GM19467 (cell line): ENCODE results near the gene KCNC4.

Experiments
- ATAC-seq: cut with Tn5 transposase; IDR thresholded peaks from one replicate; pipeline ENCODE4 v1.9.1; 2021; ENCODE audit warnings: mild to moderate bottlenecking, moderate library complexity; ENCODE audit not compliant: unreplicated experiment

KCNC4 gene

DNA sequence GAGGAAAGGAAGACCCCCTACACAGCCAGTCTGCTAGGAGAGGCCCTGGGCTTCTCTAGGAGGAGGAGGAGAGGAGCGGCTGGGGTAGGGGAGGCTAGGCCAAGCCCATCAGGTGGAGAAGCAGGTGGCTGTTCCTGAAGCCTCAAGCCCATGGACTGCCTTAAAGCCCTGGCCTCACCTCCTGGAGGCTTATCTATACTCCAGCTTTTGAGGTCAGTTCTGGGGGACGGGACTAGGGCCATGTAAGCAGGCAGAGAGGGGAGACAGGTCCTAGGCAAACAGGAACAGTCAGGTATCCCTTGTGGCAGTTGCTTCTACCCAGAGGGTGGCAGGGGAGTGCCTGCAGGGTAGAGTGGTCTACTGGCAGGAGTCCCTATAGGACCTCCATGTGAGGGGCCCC lies 40.6 kb downstream of the KCNC4 start:
- ATAC-seq = no peak

DNA sequence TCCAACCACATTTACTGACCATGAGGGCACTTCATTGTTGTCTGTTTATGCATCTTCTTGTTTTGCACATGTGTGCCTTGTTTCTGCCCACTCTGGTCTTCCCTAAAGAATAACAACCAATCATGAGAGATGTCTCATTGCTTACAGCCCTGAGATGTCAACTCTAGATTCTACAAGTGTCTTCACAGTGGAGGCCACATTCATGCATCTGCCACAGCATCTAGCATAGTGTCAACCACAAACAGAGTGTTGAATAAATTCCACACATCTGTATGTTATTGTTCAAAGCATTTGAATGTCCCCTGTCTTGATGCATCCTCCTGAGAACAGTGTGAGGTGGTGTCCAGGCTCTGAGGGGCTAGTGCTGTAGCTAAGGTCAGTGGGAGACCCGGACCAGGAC lies 43.1 kb downstream of the KCNC4 start:
- ATAC-seq = no peak

GRCh38 chr1:110254604-110255391 lies 44.7 kb downstream of the KCNC4 start:
- no peak for ATAC-seq

DNA sequence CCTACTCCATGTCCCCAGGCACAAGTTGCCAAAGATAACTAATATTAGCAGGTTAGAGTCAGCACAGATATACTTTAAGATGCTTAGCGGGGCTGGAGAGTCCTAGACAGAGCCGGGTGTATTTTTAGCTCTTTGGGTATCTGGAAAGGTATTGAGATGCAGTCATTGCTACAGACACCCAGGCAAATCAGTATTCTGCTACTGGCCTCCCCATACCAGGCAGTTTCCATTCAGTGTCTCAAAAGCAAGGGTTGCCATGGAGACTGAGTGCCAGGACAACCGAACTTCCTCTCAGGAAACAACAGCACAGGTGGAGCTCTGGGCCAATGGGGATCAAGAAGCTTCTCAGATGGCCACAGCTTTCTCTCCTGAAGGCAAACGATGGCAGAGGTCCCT lies 45.3 kb downstream of the KCNC4 start:
- ATAC-seq = no peak

DNA sequence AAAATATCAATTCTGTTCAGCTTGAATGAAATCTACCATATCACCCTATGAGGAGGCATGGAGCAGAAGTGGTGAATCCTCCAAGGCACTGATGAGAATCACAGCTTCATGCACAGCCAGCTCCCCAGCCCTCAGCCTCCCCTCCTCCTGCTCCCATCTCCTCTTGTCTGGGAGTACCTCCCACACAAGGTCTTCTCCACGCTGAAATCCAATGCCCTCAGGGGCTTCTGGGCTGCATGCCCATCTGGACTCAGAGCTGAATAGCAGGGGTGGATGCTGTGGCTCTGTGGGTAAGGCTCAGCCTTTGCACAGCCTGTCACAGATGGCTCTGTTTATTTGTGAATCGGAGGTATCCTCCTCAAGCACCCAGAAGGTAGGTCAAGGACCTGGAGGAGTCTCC lies 48.6 kb downstream of the KCNC4 start:
- ATAC-seq = no peak

- ATAC-seq = no peak
These were observed 49.7 kb downstream of the KCNC4 start for GRCh38 chr1:110259770-110260169.
